Measurements from ENCODE around the gene ADAMTS10.

GRCh38 chr19:8612807-8613171, 2.3 kb upstream of the ADAMTS10 start:
- TF ChIP-seq ETV6 (CRISPR knock-in tag; conservative IDR thresholded peaks at IDR 0.05) = no peak
- no peak for TF ChIP-seq NR2F2 (IDR thresholded peaks at IDR 0.05; ENCODE audit: borderline replicate concordance, low read depth)
- TF ChIP-seq CBX2 (IDR thresholded peaks at IDR 0.05; ENCODE audit: low read depth, low read length) = no peak
- no peak for TF ChIP-seq CBX2 (CRISPR knock-in tag; IDR thresholded peaks at IDR 0.05; ENCODE audit: low read depth)
- TF ChIP-seq, protein P1, sequence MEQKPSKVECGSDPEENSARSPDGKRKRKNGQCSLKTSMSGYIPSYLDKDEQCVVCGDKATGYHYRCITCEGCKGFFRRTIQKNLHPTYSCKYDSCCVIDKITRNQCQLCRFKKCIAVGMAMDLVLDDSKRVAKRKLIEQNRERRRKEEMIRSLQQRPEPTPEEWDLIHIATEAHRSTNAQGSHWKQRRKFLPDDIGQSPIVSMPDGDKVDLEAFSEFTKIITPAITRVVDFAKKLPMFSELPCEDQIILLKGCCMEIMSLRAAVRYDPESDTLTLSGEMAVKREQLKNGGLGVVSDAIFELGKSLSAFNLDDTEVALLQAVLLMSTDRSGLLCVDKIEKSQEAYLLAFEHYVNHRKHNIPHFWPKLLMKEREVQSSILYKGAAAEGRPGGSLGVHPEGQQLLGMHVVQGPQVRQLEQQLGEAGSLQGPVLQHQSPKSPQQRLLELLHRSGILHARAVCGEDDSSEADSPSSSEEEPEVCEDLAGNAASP (CRISPR knock-in tag; IDR thresholded peaks at IDR 0.05; ENCODE audit: borderline replicate concordance) = no peak
- TF ChIP-seq ZNF619 (CRISPR knock-in tag; IDR thresholded peaks at IDR 0.05) = no peak
- no peak for TF ChIP-seq GLI4 (CRISPR knock-in tag; IDR thresholded peaks at IDR 0.05; ENCODE audit: borderline replicate concordance)
- no peak for TF ChIP-seq HNRNPLL (IDR thresholded peaks at IDR 0.05; ENCODE audit: low read depth, low read length, poor library complexity, severe bottlenecking)

Measured in HepG2 (cell line).